A673 (cell line): Measurements from ENCODE around the gene APMAP. TPM values are rescaled to one million over a fixed set of nuclear protein-coding genes. Genes with fewer than 3 reads are reported as not detected.

Experiments
- BruUV-seq: library from RNA; stranded (reverse); fragments of 400-500 nt; replicated peaks from 2 replicates; lab custom pipeline; 2021; lab: Mats Ljungman, UMichigan
- CTCF ChIA-PET: fragments of 300-600 bp; sonication (Branson Sonifier 250); formaldehyde crosslinking; loops from one replicate; lab custom pipeline; 2022; ENCODE audit warnings: antibody characterized with exemption; lab: Charles Lee
- POLR2A ChIA-PET: fragments of 300-600 bp; sonication (Branson Sonifier 250); formaldehyde crosslinking; loops from one replicate; lab custom pipeline; 2022; ENCODE audit warnings: antibody characterized with exemption; ENCODE audit not compliant: low non-redundant PET; lab: Charles Lee
- DNase-seq: peaks from one replicate; pipeline ENCODE4 v3.0.0-alpha.2; 2015; ENCODE audit warnings: low spot score
- H3K27ac ChIP-seq: fragments of 200-600 bp; sonication (generic); 2 replicates; pipeline ENCODE4 v1.5.1; 2016; ENCODE audit warnings: mixed run types, low read depth, mild to moderate bottlenecking, mixed read lengths, antibody characterized with exemption, low read length; ENCODE audit not compliant: poor library complexity, severe bottlenecking
- H3K27me3 ChIP-seq: fragments of 200-600 bp; sonication (generic); replicated peaks from 2 replicates; pipeline ENCODE4 v1.6.1; 2017; ENCODE audit warnings: mixed run types, low read depth, mild to moderate bottlenecking, mixed read lengths, antibody characterized with exemption, low read length; ENCODE audit not compliant: insufficient read depth, poor library complexity
- H3K36me3 ChIP-seq: fragments of 200-600 bp; sonication (generic); 2 replicates; pipeline ENCODE4 v1.6.1; 2016; ENCODE audit warnings: mixed run types, mild to moderate bottlenecking, mixed read lengths, antibody characterized with exemption, low read length; ENCODE audit not compliant: insufficient read depth, poor library complexity, severe bottlenecking
- H3K4me1 ChIP-seq: fragments of 200-600 bp; sonication (generic); 2 replicates; pipeline ENCODE4 v1.6.1; 2017; ENCODE audit warnings: mixed run types, mild to moderate bottlenecking, mixed read lengths, antibody characterized with exemption, low read length; ENCODE audit not compliant: insufficient read depth, poor library complexity, severe bottlenecking
- H3K4me3 ChIP-seq: fragments of 200-600 bp; sonication (generic); 2 replicates; pipeline ENCODE4 v1.5.1; 2016; ENCODE audit warnings: low read depth, mixed run types, mild to moderate bottlenecking, mixed read lengths, low read length; ENCODE audit not compliant: poor library complexity, severe bottlenecking
- H3K9me3 ChIP-seq: fragments of 200-600 bp; sonication (generic); 2 replicates; pipeline ENCODE4 v1.6.1; 2016; ENCODE audit warnings: mixed run types, low read depth, mild to moderate bottlenecking, mixed read lengths, antibody characterized with exemption, low read length; ENCODE audit not compliant: poor library complexity, severe bottlenecking
- EZH2 ChIP-seq: fragments of 200-600 bp; sonication (generic); IDR thresholded peaks from 2 replicates; pipeline ENCODE4 v1.6.1; 2017; ENCODE audit warnings: borderline replicate concordance, low read depth, mild to moderate bottlenecking, mixed read lengths, antibody characterized with exemption, low read length; ENCODE audit not compliant: poor library complexity, severe bottlenecking
- intact Hi-C: fragments of 100-400 bp; cut with micrococcal nuclease; formaldehyde crosslinking; loops from one replicate; pipeline ENCODE4 v1.10.0; 2022; ENCODE audit not compliant: unreplicated experiment
- total RNA-seq: library from RNA; stranded (reverse); gene quantifications from 2 replicates; pipeline ENCODE4 v1.2.3, GENCODE V29; 2021
- TF ChIP-seq, protein P1 (sequence below): fragments of 300-800, 200-600 bp; sonication (generic); conservative IDR thresholded peaks from 2 replicates; pipeline ENCODE4 v1.5.1; 2017; ENCODE audit warnings: low read depth, mild to moderate bottlenecking, antibody characterized with exemption, low read length, moderate library complexity, mixed read lengths

APMAP gene
- total RNA-seq, 1 experiment from 2014 or later: 70.3 TPM

DNA sequence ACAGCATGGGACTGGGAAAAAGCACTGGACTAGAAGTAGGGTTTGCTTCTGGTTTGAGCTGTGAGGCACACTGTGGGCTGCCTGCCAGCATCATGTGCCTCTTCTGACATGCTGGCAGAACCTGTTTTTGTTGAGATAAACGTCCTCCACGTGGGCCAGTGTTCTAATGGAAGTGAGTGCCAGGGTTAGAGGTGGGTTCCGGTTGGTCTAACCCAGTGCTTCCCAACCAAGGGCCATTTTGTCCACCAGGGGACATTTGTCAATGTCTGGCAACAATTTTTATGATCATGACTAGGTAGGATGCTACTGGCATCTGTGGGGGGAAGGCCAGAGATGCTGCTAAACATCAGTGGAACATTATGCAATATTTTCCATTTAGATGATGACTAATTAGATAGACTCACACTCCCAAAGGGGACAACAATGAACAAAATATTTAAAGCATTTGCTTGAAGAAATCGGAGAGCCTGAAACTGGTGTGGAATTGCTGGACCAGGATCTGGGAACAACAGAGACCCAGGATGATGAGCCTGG lies 7.8 kb upstream of the APMAP start:
- Histone ChIP-seq H3K36me3 (no peaks in the 10 kb centered on the region), H3K9me3 (peaks cover 3% of the 10 kb centered on the region), H3K4me3 (no peak overlapping the region), H3K27me3 (peaks cover 5% of the 10 kb centered on the region), H3K27ac (no peak overlapping the region), H3K4me1 (no peaks in the 10 kb centered on the region)
- TF ChIP-seq, protein P1, sequence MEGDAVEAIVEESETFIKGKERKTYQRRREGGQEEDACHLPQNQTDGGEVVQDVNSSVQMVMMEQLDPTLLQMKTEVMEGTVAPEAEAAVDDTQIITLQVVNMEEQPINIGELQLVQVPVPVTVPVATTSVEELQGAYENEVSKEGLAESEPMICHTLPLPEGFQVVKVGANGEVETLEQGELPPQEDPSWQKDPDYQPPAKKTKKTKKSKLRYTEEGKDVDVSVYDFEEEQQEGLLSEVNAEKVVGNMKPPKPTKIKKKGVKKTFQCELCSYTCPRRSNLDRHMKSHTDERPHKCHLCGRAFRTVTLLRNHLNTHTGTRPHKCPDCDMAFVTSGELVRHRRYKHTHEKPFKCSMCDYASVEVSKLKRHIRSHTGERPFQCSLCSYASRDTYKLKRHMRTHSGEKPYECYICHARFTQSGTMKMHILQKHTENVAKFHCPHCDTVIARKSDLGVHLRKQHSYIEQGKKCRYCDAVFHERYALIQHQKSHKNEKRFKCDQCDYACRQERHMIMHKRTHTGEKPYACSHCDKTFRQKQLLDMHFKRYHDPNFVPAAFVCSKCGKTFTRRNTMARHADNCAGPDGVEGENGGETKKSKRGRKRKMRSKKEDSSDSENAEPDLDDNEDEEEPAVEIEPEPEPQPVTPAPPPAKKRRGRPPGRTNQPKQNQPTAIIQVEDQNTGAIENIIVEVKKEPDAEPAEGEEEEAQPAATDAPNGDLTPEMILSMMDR: no peak
- no peak for TF ChIP-seq EZH2
- BruUV-seq: no TSS peak
- CTCF ChIA-PET: no interaction called here
- intact Hi-C loops: no loop called here
- DNase-seq: no peak
- POLR2A ChIA-PET: no interaction called here

DNA sequence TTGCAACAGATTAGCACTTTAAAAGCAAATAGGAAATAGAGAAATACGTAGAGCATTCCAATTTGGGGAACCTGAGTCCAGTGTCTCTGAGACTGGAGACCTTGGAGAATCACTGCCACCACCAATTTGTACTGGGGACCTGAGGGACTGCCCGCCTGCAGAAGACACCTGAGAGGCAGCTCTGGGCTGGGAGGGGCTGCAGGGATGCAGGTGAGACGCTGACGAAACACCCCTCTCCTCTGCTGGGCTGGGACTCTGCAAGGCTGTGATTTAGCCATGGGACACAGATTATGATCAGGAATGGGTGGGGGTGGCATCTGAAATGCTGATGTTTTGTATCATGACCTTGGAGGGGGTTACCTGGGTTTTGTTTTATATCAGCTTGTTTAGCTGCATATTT lies 7.0 kb upstream of the APMAP start:
- no peak overlapping the region for H3K27ac ChIP-seq
- POLR2A ChIA-PET: no interaction called here
- peaks cover 3% of the 10 kb centered on the region for H3K9me3 ChIP-seq
- H3K27me3 ChIP-seq: peaks cover 5% of the 10 kb centered on the region
- TF ChIP-seq, protein P1: no peak
- TF ChIP-seq EZH2: no peak
- no TSS peak for BruUV-seq
- intact Hi-C loops: loop anchor here (10.0 kb wide), 1 partner anchor 225 kb away; no protein-coding TSS in a partner anchor
- H3K36me3 ChIP-seq: no peaks in the 10 kb centered on the region
- no peak overlapping the region for H3K4me3 ChIP-seq
- no peaks in the 10 kb centered on the region for H3K4me1 ChIP-seq
- no peak for DNase-seq
- CTCF ChIA-PET: no interaction called here

DNA sequence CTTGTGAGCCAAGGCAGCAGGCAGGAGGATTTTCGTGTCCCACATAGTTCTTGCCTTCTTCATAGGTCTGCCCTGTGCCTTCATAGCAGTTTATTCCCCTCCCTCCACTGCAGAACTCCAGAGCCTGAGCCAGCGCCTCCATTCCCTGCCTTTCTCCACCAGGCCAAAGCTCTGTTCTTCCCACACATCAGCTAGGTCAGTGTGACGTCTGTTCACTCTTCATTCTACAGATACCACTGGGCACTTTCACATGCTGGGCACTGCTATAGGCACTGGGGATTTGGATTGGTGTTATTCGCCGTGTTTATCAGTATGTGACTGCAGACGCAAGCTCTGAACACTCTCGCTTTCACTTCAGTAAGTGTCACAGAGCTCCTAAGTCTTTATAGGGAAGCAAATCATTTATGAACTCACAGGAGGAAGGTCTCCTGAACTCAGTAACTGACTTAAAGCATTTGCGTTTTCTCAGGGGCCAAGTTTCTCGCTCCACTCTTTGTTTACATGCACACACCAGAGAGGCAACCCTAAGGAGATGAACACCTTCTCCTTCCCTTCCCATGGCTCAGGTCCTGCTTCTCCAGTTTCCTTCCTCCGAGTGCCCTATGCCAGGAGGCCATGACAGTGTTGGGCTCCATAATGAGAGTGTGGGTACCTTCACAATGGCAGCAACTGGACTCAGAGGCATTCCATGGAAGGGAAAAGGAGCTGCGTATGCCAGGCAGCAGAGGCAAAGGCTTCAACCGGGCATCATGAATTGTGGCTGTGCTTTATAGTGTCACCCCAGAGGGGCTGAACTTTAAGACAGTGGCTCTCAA lies 6.3 kb upstream of the APMAP start:
- H3K4me3 ChIP-seq: no peak overlapping the region
- no peaks in the 10 kb centered on the region for H3K4me1 ChIP-seq
- H3K36me3 ChIP-seq: no peaks in the 10 kb centered on the region
- intact Hi-C loops: loop anchor here (10.0 kb wide), 1 partner anchor 226 kb away; no protein-coding TSS in a partner anchor
- no TSS peak for BruUV-seq
- CTCF ChIA-PET: no interaction called here
- no peak for TF ChIP-seq EZH2
- TF ChIP-seq, protein P1: no peak
- no peak for DNase-seq
- peaks cover 3% of the 10 kb centered on the region for H3K9me3 ChIP-seq
- no peak overlapping the region for H3K27ac ChIP-seq
- POLR2A ChIA-PET: no interaction called here
- H3K27me3 ChIP-seq: peaks cover 3% of the 10 kb centered on the region
